ENCODE measurements around the gene MINDY4.

The MINDY4 gene

DNA sequence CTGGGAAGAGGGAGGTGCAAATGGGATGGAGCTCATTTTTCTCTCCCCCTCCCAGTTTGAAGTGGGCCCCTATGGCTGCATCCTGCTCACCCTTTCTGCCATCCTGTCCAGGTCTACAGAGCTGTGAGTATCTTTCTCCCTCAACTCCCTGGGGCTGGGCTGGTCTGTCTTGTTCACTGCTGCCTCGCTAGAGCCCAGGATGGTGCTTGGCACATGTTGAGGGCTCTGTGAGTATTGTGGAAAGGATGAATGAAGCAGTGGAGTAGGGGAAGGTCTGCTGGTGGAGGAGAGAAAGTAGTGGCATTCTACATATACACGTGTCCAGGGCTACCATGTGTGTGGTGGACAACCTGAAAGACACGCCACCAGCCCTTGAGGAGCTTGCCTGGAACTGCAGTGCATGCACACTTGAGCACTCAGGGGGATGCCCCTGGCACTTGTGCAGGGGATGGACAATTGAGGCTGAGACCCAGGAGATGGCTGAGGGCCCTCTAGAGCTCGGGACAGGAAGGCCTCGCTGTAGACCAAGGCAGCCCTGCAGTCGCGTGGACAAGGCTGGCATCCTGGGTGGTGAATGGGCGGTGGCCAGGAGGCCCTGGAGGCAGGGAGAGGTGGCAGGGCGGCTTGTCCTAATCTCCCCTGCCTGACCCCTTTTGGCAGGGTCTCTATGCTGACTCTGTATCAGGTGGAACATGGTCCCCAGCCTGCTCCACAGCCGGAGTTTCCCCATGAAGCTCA lies 88.2 kb downstream of the MINDY4 start:
- H3K4me3 ChIP-seq (ENCODE audit: low read depth, low read length): no peak overlapping the region
- H3K36me3 ChIP-seq (ENCODE audit: control insufficient read depth in 2 of 2, insufficient read depth in 1 of 2, low read length in 2 of 2): no peaks in the 10 kb centered on the region
- ChIA-PET CTCF (no interaction called here), POLR2A (no interaction called here)
- H3K9me3 ChIP-seq (ENCODE audit: control insufficient read depth, insufficient read depth, low read depth, low read length): no peaks in the 10 kb centered on the region
- no peak overlapping the region for H3K27ac ChIP-seq (ENCODE audit: extremely low read depth, low read depth, low read length)
- TF ChIP-seq, protein P1, sequence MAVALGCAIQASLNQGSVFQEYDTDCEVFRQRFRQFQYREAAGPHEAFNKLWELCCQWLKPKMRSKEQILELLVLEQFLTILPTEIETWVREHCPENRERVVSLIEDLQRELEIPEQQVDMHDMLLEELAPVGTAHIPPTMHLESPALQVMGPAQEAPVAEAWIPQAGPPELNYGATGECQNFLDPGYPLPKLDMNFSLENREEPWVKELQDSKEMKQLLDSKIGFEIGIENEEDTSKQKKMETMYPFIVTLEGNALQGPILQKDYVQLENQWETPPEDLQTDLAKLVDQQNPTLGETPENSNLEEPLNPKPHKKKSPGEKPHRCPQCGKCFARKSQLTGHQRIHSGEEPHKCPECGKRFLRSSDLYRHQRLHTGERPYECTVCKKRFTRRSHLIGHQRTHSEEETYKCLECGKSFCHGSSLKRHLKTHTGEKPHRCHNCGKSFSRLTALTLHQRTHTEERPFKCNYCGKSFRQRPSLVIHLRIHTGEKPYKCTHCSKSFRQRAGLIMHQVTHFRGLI (tag by site-specific recombination; IDR thresholded peaks at IDR 0.05): no peak
- TF ChIP-seq GLIS1 (tag by site-specific recombination; IDR thresholded peaks at IDR 0.05): peak; percentile 22; the same call in 1 of the 2 replicates
- no peaks in the 10 kb centered on the region for H3K4me1 ChIP-seq (ENCODE audit: control insufficient read depth, insufficient read depth, low read length)

- H3K36me3 ChIP-seq (ENCODE audit: control insufficient read depth in 2 of 2, insufficient read depth in 1 of 2, low read length in 2 of 2): no peaks in the 10 kb centered on the region
Measured at GRCh38 chr7:30859940-30860496, 88.8 kb downstream of the MINDY4 start.

GRCh38 chr7:30861612-30862011 lies 90.4 kb downstream of the MINDY4 start:
- Histone ChIP-seq H3K4me3 (ENCODE audit: low read depth, low read length) (no peak overlapping the region), H3K9me3 (ENCODE audit: control insufficient read depth, insufficient read depth, low read depth, low read length) (no peaks in the 10 kb centered on the region), H3K27ac (ENCODE audit: extremely low read depth, low read depth, low read length) (no peak overlapping the region), H3K4me1 (ENCODE audit: control insufficient read depth, insufficient read depth, low read length) (no peaks in the 10 kb centered on the region), H3K36me3 (ENCODE audit: control insufficient read depth in 2 of 2, insufficient read depth in 1 of 2, low read length in 2 of 2) (no peaks in the 10 kb centered on the region)
- ChIA-PET POLR2A (no interaction called here), CTCF (interaction anchor here (0.5 to 0.6 kb wide), 2 partner anchors 23 to 69 kb away, joined by 3 read pairs; no protein-coding TSS in a partner anchor)
- no peak for TF ChIP-seq ZIC2 (tag by site-specific recombination; IDR thresholded peaks at IDR 0.05)
- no peak for TF ChIP-seq OVOL3 (tag by site-specific recombination; IDR thresholded peaks at IDR 0.05)
- no peak for TF ChIP-seq ZNF114 (tag by site-specific recombination; IDR thresholded peaks at IDR 0.05)
- TF ChIP-seq KLF10 (tag by site-specific recombination; IDR thresholded peaks at IDR 0.05): no peak
- no peak for TF ChIP-seq ZBTB17 (tag by site-specific recombination; IDR thresholded peaks at IDR 0.05)
- TF ChIP-seq ZNF391 (tag by site-specific recombination; IDR thresholded peaks at IDR 0.05; ENCODE audit: borderline replicate concordance, low read depth): no peak
- TF ChIP-seq, protein P2, sequence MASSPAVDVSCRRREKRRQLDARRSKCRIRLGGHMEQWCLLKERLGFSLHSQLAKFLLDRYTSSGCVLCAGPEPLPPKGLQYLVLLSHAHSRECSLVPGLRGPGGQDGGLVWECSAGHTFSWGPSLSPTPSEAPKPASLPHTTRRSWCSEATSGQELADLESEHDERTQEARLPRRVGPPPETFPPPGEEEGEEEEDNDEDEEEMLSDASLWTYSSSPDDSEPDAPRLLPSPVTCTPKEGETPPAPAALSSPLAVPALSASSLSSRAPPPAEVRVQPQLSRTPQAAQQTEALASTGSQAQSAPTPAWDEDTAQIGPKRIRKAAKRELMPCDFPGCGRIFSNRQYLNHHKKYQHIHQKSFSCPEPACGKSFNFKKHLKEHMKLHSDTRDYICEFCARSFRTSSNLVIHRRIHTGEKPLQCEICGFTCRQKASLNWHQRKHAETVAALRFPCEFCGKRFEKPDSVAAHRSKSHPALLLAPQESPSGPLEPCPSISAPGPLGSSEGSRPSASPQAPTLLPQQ (tag by site-specific recombination; IDR thresholded peaks at IDR 0.05): no peak
- TF ChIP-seq KLF16 (tag by site-specific recombination; IDR thresholded peaks at IDR 0.05): no peak

More at GRCh38 chr7:30859940-30860496, 88.8 kb downstream of the MINDY4 start:
- no peaks in the 10 kb centered on the region for H3K9me3 ChIP-seq (ENCODE audit: control insufficient read depth, insufficient read depth, low read depth, low read length)
- TF ChIP-seq ZNF341 (tag by site-specific recombination; IDR thresholded peaks at IDR 0.05; ENCODE audit: low read depth): peak; percentile 76
- no peak for TF ChIP-seq HOXD13 (CRISPR knock-in tag; IDR thresholded peaks at IDR 0.05; ENCODE audit: borderline replicate concordance)
- TF ChIP-seq RBAK (tag by site-specific recombination; IDR thresholded peaks at IDR 0.05): no peak
- TF ChIP-seq ZNF791 (tag by site-specific recombination; IDR thresholded peaks at IDR 0.05): no peak
- TF ChIP-seq ZNF785 (tag by site-specific recombination; IDR thresholded peaks at IDR 0.05): no peak
- TF ChIP-seq ZIC2 (tag by site-specific recombination; IDR thresholded peaks at IDR 0.05): peak; percentile 93
- TF ChIP-seq GLIS1 (tag by site-specific recombination; IDR thresholded peaks at IDR 0.05): peak; percentile 75
- H3K4me1 ChIP-seq (ENCODE audit: control insufficient read depth, insufficient read depth, low read length): no peaks in the 10 kb centered on the region
- ChIA-PET CTCF (no interaction called here), POLR2A (no interaction called here)
- H3K4me3 ChIP-seq (ENCODE audit: low read depth, low read length): no peak overlapping the region
- H3K27ac ChIP-seq (ENCODE audit: extremely low read depth, low read depth, low read length): no peak overlapping the region
